Activated gamma-delta T cell (primary cell): ENCODE results near the gene TSEN54.
"Not testable (repeated sequence)": the region's sequence is repeated elsewhere in the genome, so short reads cannot be mapped to it uniquely, and the experiment has no call there.

Source experiments
- DNase-seq: peaks from one replicate; lab custom pipeline; 2025; lab: John Stamatoyannopoulos, UW
- total RNA-seq, 2 donors: gene quantifications; one replicate each; lab custom pipeline; 2026; lab: John Stamatoyannopoulos, UW

TSEN54 gene
- total RNA-seq = 107 to 122 reads per million in 2 donors

DNA sequence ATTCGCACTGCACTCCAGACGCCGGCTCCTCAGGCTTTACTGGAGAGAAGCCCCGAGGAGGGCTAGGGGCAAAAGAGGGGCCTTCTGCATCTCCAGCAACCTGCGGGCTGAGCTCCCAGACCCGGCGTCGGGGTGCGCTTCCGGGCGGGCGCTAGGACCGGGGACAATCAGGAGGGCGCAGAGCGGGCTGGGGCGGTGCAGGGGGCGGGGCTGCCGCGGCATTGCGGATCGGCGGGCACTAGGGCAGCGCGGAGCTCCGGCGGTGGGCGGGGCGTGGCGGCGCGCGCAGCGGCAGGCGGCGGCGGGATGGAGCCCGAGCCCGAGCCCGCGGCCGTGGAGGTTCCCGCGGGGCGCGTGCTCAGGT is at the start of gene TSEN54:
TSEN54 (plus strand) TSS at position 274 of the 364 bp plus-strand sequence; CDS start at position 307, 33 bp downstream.
- DNase-seq = peak; percentile 94

DNA sequence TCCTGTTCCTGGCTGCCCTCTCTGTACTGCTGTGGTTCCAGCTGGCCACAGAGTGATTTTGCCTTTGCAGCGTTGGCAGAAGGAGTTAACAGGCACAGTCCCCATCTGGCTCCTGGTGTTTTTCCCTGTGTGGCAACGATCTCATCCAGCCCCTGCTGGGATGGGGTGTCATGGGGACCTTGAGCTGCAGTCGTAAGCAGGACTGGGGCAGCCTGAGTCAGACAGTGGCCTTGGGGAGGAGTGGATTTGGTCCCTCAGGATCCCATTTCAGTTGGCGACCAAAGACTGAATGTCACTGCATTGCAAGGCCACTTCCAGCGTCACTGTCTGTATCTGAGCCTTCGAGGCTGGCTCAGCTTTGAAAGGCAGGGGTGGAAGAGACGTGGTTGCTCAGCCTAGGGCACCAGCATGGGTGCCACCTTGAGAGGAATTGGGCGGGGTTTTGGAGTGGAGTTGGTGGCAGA is 48.0 kb upstream of the TSEN54 start:
- no peak for DNase-seq

DNA sequence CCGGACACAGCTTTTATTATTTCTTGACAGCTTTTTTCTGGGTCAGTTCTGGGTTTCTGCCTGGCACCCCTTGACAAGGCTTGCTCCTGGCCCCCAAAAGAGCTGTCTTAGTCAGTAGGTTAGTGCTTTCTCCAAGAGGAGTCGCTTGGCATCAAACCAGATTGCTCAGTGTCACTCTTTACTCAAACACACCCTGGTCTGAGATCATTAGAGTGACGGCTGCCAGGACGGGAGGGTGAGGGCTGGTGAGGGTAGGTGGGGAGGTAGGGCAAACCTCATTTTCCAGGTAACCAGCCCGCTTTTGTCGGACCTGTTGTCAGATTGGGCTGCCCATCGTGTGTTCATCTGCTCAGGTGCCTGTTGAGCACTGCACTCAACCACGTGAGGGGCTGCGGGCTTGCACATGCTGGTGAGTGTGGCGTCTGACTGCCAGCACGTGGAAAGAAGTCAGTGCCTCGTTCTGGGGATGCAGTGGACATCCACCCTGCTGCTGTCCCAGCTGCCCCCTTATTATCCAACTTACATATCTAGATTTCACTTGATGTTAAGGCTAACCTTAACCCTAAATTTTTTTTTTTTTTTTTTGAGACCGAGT is 47.5 kb upstream of the TSEN54 start:
- DNase-seq = no peak

DNA sequence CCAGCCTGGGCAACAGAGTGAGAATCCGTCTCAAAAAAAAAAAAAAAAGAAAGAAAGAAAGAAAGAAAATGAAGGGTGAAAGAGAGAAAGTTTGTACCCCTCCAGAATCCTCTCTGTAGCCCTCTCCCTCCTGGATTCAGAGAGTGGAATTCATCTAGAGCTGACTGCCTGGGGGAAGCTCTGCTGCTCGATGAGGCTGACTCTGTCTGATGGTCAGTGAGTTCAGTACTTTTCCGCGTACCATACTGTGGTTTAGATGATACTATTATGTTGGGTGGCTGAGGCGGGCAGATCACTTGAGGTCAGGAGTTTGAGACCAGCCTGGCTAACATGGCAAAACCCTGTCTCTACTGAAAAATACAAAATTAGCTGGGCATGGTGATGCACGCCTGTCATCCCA is 45.1 kb upstream of the TSEN54 start:
- DNase-seq = no peak

DNA sequence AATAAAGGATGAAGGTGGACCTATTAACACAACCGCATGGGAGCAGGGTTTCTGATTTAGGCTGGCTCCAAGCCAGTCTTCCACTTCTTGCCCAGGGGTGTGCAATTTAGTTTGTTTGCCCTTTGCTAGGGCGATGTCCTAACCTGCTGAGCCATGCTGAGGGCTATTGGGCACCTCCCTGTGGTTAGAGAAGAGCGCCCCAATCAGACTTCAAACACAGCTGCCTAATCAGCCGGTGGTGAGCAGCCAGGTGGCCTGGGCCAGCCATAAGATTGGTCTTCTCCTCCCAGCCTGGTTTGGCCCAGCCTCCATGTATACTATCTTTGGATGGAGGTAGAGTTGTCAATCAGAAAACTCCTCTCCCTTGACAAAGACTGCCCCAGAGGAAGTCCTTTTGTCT is 44.2 kb upstream of the TSEN54 start:
- DNase-seq = no peak

DNA sequence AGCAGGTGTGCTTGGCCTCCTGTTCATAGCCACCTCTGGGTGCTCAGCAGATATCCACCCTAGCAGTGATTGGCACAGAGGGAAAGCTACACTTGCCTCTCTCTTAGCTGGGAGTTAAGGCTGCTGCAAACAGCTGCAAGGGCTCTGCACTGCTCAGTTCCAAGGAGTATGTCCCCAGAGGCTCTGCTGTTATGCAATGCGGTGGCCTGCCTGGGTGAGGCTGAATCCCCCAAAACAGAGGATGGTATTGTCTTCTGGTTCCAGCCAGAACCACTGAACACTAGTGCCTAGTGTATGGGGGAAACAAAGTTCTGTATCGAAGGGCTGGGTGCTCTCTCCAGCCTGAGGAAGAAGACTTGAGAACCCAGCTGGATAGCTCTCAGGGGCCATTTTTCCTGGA is 43.1 kb upstream of the TSEN54 start:
- DNase-seq = no peak

DNA sequence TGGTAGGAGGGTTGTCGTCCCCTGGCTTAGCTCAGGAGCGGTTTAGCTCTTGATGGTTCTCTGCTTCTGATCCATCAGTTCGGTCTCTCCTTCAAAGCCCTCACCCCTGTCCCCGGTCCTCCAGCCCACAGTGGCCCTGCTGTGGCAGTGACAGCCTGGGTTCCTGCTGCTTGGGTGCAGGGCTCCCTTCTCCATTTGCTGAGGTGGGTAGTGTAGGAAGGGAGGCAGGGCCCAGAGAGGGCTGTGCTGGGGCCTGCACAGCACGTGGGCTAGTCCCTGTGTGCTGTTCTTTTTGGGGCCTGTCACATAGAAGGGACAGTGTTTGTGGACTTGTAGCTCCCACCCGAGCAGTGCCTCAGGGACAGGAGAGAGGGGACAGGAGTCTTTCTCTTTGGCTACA is 41.6 kb upstream of the TSEN54 start:
- DNase-seq = no peak

DNA sequence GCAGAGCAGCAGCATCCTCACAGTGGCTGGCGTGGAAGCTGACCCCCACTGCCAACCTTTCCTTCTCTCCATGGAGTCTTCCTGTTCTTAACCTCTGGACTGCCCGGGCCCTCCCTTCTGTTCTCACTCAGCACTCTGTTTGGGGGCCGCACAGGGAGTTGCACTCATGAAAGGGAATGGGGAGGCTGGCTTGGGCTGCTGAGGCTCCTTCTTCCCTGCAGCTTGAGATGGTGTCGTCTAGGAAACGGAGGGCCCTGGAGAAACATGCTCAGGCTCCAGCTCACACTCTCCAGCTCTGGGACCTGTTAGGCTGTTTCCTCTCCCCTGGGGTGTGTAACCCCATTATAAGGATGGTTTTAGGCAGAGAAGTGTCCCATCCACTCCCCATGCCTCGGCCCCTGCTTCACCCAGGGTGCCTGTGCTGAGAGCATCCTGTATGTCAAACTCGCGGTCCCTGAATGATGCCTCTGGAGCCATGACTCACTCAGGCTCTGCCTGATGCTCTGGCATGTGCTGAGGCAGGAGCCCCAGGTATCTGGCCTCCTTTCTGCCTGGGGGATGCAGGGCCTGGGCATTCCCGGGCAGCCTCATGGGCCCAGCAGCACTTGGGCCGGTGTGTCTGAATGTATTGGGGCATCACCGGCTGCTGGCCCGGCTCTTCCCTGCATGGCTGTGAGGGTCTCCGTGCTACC is 41.0 kb upstream of the TSEN54 start:
- no peak for DNase-seq

DNA sequence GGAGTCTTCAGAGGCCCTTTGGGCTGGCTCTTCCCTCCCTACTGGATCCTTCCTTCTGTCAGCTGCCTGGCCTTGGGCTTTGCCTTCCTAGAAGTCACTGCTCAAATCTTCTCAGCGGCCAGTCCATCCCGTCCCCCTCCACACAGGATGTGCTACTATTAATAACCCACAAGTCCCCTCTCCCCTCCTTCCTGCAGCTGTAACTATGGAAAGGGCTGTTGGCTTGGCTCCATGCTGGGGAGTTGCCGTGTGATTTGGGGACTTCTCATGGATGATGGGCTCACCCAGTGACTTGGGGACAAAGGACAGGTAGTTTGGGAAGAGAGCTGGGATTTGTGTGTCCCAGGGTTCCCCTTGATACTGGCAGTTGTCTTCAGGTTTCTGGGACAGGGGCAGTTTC is 40.5 kb upstream of the TSEN54 start:
- DNase-seq = no peak

DNA sequence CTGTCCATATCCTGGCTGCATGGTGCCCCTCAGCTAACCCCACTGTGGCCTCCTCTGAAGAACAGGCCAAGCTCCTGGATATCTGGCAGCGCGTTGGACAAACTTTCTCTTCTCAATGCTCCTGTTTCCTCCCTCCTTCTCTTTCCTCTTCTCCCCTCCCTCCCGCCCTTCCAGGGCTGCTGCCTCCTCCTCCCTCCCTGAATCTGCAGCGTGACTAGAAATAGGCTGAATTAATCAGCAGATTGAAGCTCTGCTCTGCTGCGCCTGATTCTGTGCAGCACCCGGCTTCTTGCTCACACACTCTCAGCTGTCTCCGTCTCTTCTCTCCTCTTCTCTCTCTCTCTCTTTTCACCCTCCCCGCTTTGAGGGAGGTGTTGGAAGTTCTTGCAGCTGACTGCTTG is 40.1 kb upstream of the TSEN54 start:
- no peak for DNase-seq

DNA sequence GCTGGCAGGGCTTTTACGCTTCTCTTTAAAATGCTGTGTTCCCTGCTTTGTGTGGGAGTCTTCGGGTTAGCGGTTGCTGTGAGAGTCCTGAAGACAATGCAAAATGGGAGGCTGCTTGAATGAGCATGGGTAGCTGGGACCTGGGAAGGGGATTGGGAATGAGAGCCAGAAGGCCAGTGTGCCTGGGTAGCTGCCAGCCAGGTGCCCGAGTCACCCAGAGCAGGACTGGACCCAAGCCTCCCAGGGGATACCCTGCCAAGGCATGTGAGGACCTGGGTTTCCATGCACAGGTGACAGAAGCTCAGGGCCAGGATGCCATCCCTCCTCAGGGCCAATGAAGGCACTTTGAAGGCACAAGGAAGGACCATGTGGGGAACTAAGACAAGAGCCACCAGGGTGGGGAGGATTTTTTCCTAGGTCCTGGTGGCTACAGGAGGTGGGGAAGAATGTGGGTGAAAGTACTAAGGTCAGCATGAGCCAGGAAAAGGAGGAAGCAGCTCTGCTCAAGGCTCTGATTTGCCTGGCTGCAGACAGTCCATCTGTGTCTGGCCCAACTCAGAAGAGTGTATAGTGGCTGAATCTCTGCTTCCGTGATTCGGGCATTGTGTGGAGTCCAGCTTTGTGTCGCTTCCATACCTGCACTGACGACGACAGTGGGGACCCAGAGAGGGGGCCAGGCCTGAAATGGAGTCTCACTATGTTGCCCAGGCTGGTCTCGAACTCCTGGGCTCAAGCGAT is 39.4 kb upstream of the TSEN54 start:
- no peak for DNase-seq

DNA sequence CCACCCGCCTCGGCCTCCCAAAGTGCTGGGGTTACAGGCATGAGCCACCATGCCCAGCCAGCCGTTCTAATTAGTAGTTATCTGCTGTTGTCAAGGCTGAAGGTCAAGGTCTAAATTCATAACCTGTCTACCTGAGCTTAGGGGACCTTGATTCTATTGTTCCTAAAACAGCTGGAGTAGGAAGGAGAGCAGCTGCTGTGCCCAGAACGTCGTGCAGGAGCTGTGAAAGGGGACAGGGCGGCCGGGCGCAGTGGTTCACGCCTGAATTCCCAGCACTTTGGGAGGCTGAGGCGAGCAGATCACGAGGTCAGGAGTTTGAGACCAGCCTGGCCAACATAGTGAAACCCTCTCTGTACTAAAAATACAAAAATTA is 38.9 kb upstream of the TSEN54 start:
- not testable (repeated sequence) for DNase-seq

DNA sequence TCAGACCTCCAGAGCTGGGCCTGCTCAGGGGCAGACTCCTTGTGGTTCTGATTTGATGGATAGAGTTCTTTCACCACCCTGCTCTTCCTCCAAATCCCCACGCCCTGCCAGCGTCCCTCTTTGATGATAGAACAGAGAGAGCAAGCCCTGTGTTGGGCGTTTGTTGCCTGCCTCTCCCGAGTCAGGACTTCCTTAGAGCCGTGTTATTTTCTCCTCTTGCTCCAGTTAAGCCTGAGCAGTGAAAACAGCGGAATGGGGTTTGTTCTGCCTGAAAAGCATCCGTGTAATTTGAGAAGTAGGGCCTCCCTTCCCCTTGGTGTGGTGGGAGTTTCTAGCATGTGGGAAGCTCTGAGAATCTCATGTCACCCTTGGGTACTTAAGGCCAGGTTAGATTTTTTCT is 37.8 kb upstream of the TSEN54 start:
- no peak for DNase-seq

DNA sequence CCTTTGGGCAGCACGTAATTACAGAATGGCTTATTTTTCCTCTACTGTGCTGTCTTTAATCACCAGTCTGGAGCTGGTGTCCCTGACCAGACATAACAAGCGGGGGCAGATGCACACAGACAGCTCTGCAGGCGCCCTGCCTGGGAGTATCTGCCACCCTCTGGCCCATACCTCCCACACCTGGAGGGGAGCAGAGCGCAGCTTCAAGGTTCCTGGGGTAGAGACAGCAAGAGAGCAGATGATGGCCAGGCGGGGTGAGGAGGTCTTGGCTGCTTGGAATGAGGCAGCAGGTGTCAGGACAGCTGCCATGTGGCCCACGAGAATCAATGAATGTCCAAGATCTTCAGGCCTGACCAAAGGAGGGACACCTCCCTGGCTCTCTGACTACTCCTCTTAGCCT is 36.0 kb upstream of the TSEN54 start:
- DNase-seq = no peak

DNA sequence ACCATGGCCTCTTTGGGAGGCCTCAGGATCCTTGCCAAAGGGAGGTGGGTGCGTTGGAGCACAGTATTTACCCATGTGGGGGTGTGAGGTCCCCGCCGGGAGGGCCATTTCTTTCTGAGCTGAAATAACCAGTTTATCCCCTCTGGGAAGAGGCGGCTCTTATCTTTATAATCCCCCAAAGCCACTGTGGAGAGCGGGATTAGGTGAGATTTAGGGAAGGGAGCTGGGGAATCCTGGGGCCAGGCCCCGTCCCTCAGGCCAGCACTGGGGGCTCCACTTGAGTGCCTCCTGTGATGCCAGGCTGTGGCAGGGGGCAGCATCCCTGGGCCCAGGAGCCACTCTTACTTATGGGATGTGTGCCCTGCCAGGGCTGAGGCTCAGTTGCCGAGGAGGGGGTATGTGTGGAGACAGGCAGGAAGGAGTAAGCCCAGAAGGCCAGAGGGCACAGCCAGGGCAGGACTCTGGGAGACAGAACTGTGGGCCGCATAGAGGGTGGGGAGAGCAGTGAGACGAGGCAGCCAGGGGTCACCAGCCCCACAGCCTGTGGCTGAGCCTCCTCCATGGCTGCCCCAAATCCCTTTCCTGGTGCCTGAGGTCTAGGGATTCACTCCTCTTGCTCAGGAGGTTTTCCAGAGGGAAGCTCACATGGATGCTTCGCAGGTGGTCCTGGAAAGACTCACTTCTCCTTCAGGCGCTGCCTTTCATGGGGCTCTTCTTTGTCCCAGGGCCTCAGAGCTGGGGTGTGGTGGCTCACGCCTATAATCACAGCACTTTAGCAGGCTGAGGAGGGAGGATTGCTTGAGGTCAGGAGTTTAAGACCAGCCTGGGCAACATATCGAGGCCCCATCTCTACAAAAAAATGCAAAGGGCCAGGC is 34.9 kb upstream of the TSEN54 start:
- DNase-seq = no peak

DNA sequence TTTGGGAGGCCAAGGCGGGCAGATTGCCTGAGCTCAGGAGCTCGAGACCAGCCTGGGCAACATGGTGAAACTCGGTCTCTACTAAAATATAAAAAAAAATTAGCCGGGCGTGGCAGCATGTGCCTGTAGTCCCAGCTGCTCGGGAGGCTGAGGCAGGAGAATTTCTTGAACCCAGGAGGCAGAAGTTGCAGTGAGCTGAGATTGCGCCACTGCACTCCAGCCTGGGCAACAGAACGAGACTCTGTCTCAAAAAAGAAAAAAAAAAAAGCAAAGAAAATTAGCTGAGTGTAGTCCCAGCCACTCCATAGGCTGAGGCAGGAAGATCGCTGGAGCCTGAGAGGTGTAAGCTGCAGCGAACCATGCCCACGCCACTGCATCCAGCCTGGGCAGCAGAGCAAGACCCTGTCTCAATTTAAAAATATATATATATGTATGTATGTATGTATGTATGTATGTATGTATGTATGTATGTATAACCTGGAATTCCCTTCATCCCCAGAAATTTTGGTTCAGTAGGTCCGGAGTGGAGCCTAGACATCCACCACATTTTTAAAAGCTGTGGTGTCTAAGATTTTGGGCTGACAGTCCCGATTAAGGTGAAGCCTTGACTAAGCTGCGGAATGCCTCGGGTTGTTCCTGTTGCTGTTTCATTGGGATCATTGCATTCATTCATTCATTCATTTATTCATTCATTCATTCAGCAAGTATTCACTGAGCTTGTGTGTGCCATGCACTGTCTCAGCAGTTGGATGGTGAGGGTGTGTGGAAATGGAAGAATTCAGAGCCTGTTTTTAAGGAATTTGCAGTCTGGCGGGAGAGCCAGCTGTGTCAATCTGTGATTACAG is 34.0 kb upstream of the TSEN54 start:
- DNase-seq = no peak

DNA sequence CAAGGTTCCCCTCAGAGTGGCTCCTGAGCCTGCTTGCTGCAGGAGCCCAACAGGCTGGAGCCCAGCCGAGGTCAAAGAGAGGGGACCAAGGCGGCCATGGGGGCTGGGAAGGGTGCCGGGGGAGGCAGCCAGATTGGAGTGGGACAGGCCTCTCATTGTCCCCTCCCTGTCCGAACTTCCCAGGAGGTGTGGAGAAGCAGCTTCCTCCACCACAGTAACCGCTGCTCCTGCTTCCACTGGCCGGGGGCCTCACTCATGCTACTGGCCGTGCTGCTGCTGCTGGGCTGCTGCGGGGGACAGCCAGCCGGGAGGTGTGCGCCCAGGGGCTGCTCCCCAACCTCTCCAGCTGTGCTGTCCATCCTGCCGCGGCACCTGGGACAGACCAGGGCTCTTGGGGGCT is 30.6 kb upstream of the TSEN54 start:
- no peak for DNase-seq

DNA sequence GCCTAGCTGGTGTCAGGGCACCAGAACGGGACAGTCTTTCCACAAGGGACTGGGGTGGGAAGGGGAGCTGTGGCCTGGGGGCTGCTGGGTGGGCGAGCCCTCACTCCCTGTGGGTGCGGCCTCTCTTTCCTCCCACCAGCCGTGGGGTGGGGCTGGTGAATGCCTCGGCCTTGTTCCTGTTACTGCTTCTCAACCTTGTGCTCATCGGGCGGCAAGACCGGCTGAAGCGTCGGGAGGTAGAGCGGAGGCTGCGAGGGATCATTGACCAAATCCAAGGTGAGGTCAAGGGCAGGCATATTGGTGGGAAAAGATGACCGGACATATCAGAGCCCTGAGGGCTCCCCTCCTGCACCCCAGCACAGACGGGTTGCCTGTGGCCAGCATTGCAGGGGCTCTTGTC is 30.2 kb upstream of the TSEN54 start:
- no peak for DNase-seq

DNA sequence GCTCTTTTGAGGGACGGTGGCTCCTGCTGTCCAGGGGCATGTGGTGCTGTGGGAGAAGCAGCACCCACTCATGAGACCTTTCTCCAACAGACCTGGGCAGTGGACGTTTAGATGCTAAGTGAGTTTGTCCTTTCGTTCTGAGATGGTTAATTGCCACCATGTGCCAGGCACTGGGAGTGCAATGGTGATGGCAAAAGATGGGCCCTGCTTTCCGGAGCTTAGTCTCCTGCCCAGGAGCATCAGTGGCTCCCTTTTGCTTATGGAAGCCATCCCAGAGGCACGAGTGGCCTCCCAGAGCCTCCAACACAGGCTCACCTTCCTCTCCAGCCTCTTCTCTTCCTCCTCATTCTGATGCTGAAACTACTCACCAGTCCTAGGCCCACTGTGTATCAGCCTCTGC is 29.4 kb upstream of the TSEN54 start:
- DNase-seq = no peak

DNA sequence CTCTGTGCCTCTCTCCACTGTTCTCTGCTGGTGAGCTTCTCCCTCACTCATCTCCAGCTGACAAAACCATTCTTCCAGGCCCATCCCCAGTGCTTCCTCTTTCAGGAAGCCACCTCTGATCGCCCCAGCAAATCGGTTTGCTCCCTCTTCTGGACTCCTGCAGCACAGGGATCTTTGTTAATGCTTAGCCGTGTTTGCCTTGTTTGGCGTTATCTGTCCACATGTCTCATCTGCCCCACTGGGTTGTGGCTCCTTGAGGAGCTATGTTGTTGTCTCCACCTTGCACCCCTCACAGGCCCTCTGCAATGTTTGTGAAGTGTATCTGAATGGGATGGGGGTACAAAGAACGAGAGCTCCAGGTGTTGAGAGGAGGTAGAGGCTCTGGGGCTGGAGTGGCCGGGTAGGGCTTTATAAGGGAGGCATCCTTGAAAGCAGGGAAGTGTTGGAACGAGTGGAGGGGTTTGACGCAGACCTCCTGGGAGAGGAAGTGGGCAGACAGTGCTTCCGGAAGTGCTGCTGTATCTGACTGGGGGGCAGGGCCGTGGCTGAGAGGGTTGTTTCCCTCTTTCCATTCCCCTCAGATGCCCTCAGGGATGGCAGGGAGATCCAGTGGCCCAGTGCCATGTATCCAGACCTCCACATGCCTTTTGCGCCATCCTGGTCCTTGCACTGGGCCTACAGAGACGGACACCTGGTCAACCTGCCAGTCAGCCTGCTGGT is 28.8 kb upstream of the TSEN54 start:
- DNase-seq = no peak
